Retinal pigment epithelial cell (primary cell): ENCODE results near the gene RAB4B.

Experiments
- DNase-seq: peaks from one replicate; pipeline ENCODE4 v3.0.0-alpha.2; 2010; ENCODE audit warnings: low read depth
- H3K4me3 ChIP-seq: 2 replicates; pipeline ENCODE4 v1.5.1; 2011; ENCODE audit warnings: mild to moderate bottlenecking, low read length, control low read depth, moderate library complexity
- CTCF ChIP-seq: conservative IDR thresholded peaks from 2 replicates; pipeline ENCODE4 v1.5.1; 2011; ENCODE audit warnings: low read depth, low read length, control low read depth, inconsistent platforms

Gene RAB4B

GRCh38 chr19:40798683-40799557 lies 20.9 kb downstream of the RAB4B start, which contains the start of gene EGLN2:
Gene EGLN2 (plus strand): TSS chr19:40799191. CDS start chr19:40800573, 1,382 bp downstream.
- H3K4me3 ChIP-seq: peak within 1 kb of the TSS; percentile 86
- DNase-seq: peak; percentile 99
- no peak for TF ChIP-seq CTCF

GRCh38 chr19:40799558-40800338 lies 21.7 kb downstream of the RAB4B start:
- H3K4me3 ChIP-seq: peak overlapping the region; percentile 86
- DNase-seq: no peak
- TF ChIP-seq CTCF: no peak

- H3K4me3 ChIP-seq: peak overlapping the region; percentile 86
- TF ChIP-seq CTCF: no peak
- DNase-seq: no peak
These were observed 22.4 kb downstream of the RAB4B start for GRCh38 chr19:40800339-40800996.

- TF ChIP-seq CTCF: no peak
These were observed 22.9 kb downstream of the RAB4B start for GRCh38 chr19:40800997-40801377.

GRCh38 chr19:40801426-40802299 lies 23.6 kb downstream of the RAB4B start:
- TF ChIP-seq CTCF: no peak
- DNase-seq: no peak
- peak overlapping the region; percentile 20 for H3K4me3 ChIP-seq

More at GRCh38 chr19:40800997-40801377, 22.9 kb downstream of the RAB4B start:
- DNase-seq: no peak
- peak overlapping the region; percentile 2 for H3K4me3 ChIP-seq
